Transverse colon (tissue), 4 donors: ENCODE data around the gene P2RY2.

Experiments used
- POLR2A ChIP-seq: fragments of 450-650 bp; IDR thresholded peaks from one replicate; pipeline ENCODE4 v1.6.1; 2016; ENCODE audit warnings: antibody characterized with exemption, mild to moderate bottlenecking, moderate library complexity
- POLR2AphosphoS5 ChIP-seq, 3 donors: sonication (generic); formaldehyde crosslinking; IDR thresholded peaks; one replicate each; pipeline ENCODE4 v1.6.1; 2016; ENCODE audit warnings: antibody characterized with exemption in 3 of 3
- TF ChIP-seq, protein P1 (sequence below), 5 experiments: fragments of 200-600 bp in 3 of 5; fragments of 450-650 bp in 2 of 5; sonication (generic) in 3 of 5; IDR thresholded peaks; 1 replicate in 2 of 5; 2 replicates in 3 of 5; pipeline ENCODE4 v1.5.1; 2016 to 2017; ENCODE audit warnings: antibody characterized with exemption in 5 of 5, inconsistent platforms in 3 of 5, mild to moderate bottlenecking in 2 of 5, moderate library complexity in 1 of 5

DNA sequence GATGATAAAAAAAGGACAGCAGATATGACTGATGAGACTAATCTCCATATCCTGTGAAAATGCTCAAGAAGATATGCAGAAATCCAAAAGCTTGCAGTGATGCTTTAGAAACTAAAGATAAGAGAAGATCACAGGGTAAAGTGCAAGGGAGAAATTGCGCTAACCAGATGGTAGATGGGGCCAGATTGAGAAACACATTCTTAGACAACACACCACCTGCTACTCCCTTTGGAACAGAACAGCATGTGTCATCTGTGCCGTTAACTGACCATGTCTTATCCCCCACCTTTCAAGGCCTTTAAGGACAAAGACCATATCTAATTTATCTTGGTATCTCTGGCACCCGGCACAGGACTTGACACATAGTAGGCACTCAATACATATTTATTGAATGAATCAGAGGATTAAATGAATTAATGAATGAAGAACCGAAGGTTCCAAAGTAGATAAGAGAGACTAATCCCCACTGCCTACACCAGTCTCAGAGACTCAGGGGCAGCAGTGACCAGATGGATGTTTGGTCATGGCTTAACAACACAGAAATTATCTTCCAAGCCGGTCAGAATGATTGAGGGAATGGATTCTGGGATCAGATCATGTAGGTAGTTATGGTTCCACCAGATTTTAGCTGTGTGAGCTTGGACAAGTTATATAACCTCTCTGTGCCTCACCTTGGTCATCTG lies 12.3 kb upstream of the P2RY2 start:
- TF ChIP-seq, protein P1, sequence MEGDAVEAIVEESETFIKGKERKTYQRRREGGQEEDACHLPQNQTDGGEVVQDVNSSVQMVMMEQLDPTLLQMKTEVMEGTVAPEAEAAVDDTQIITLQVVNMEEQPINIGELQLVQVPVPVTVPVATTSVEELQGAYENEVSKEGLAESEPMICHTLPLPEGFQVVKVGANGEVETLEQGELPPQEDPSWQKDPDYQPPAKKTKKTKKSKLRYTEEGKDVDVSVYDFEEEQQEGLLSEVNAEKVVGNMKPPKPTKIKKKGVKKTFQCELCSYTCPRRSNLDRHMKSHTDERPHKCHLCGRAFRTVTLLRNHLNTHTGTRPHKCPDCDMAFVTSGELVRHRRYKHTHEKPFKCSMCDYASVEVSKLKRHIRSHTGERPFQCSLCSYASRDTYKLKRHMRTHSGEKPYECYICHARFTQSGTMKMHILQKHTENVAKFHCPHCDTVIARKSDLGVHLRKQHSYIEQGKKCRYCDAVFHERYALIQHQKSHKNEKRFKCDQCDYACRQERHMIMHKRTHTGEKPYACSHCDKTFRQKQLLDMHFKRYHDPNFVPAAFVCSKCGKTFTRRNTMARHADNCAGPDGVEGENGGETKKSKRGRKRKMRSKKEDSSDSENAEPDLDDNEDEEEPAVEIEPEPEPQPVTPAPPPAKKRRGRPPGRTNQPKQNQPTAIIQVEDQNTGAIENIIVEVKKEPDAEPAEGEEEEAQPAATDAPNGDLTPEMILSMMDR (IDR thresholded peaks at IDR 0.05): no peak
- TF ChIP-seq POLR2A (no peak), POLR2AphosphoS5 (IDR thresholded peaks at IDR 0.05) (peak; percentile 16 to 35 (median 35))
